H1 (cell line): ENCODE data around the gene TOP1. TPM values are rescaled to one million over a fixed set of nuclear protein-coding genes. Genes with fewer than 3 reads are reported as not detected.

ENCODE experiments used
- BACH1 ChIP-seq: IDR thresholded peaks from 2 replicates; pipeline ENCODE4 v1.6.1; 2012; ENCODE audit warnings: low read length, improper control_type of control experiment
- CEBPB ChIP-seq: IDR thresholded peaks from 2 replicates; pipeline ENCODE4 v1.6.1; 2012; ENCODE audit warnings: low read depth, low read length
- PHF8 ChIP-seq: fragments of 200-600 bp; sonication (generic); conservative IDR thresholded peaks from 2 replicates; pipeline ENCODE4 v1.7.1; 2012; ENCODE audit warnings: low read depth, mild to moderate bottlenecking, inconsistent platforms, low read length, moderate library complexity
- RAD21 ChIP-seq, 2 experiments: IDR thresholded peaks in 1 of 2; conservative IDR thresholded peaks in 1 of 2; 2 replicates each; pipeline ENCODE4 v1.6.1; 2011; ENCODE audit warnings: low read depth in 2 of 2, low read length in 2 of 2, improper control_type of control experiment in 1 of 2, inconsistent platforms in 1 of 2, mild to moderate bottlenecking in 1 of 2, moderate library complexity in 1 of 2
- SP1 ChIP-seq: IDR thresholded peaks from 2 replicates; pipeline ENCODE4 v1.6.1; 2011; ENCODE audit warnings: low read depth, low read length
- TEAD4 ChIP-seq: IDR thresholded peaks from 2 replicates; pipeline ENCODE4 v1.6.1; 2012; ENCODE audit warnings: low read depth, low read length, inconsistent platforms, mixed read lengths
- polyA plus RNA-seq, 7 experiments: library from polyadenylated mRNA; depleted of rRNA in 3 of 7; stranded (reverse) in 5 of 7; unstranded in 2 of 7; fragments of >200 nt in 5 of 7; fragments of 200-250 nt in 2 of 7; gene quantifications; 1 replicate in 5 of 7; 2 replicates in 1 of 7; 4 replicates in 1 of 7; pipeline versions ENCODE4 v1.2.1 to v1.2.3, GENCODE V29; 2011 to 2013; ENCODE audit warnings: missing spikeins in 2 of 7, mixed read lengths in 2 of 7
- total RNA-seq: library from RNA; stranded (reverse); fragmentation: NEBNext Ultra II Directional; extraction: Animal tissue kit (Norgen Biotek cat#: 25700); gene quantifications from 2 replicates; pipeline ENCODE4 v1.2.1, GENCODE V29; 2021

The TOP1 gene
- total and polyA plus RNA-seq, 2 of the 8 experiments (the other 6 are each of a cell fraction or from before 2014, with no cell fraction given): 7.4 to 108 TPM

- TF ChIP-seq CEBPB (no peak), PHF8 (no peak), BACH1 (no peak), RAD21 (IDR thresholded peaks at IDR 0.05 in 1 of 2, conservative IDR thresholded peaks at IDR 0.05 in 1 of 2; ENCODE audit: low read depth in 2 of 2, low read length in 2 of 2) (no peak), TEAD4 (no peak), SP1 (no peak)
Observed at GRCh38 chr20:41139227-41140093, 110.8 kb downstream of the TOP1 start (continued).
